GM18520 (cell line): Measurements from ENCODE around the gene CTR9.
"Not testable (repeated sequence)": the region's sequence is repeated elsewhere in the genome, so short reads cannot be mapped to it uniquely, and the experiment has no call there.

Experiments used
- ATAC-seq: cut with Tn5 transposase; IDR thresholded peaks from one replicate; pipeline ENCODE4 v1.9.1; 2021; ENCODE audit not compliant: unreplicated experiment

CTR9 gene

GRCh38 chr11:10813945-10814344, 62.9 kb downstream of the CTR9 start:
- ATAC-seq = no peak

- no peak for ATAC-seq
Observed at GRCh38 chr11:10818594-10818993, 67.5 kb downstream of the CTR9 start.

- not testable (repeated sequence) for ATAC-seq
Observed at GRCh38 chr11:10822491-10822890, 71.4 kb downstream of the CTR9 start.

DNA sequence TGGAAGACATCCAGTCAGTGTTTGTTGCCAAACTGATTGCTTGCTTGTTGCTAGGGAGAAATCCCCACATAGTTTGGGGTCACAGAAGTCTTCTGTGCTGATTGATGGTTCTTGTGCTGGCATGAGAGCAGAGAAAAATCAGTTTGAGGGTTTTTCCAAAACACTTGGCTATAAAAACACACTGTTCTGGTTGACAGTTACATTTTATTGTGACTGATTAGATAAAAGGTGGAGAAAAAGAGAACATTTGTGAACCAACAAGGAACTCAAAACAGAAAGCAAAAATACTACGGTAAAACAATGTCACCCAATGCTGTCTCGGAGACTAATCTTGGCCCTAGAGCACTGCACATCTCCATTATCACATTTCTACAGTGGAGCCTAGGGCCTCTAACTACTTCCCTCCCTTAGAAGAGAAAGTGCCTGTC, 72.1 kb downstream of the CTR9 start:
- no peak for ATAC-seq

- ATAC-seq = no peak
Observed at GRCh38 chr11:10824888-10825287, 73.8 kb downstream of the CTR9 start.

DNA sequence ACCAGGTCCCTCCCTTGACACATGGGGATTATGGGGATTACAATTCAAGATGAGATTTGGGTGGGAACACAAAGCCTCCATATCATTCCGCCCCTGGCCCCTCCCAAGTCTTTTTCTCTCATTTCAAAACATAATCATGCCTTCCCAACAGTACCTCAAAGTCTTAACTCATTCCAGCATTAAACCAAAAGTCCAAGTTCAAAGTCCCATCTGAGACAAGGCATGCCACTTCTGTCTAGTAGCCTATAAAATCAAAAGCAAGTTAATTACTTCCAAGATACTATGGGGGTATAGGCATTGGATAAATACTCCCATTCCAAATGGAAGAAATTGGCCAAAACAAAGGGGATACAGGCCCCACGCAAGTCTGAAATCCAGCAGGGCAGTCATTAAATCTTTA, 77.4 kb downstream of the CTR9 start:
- no peak for ATAC-seq

DNA sequence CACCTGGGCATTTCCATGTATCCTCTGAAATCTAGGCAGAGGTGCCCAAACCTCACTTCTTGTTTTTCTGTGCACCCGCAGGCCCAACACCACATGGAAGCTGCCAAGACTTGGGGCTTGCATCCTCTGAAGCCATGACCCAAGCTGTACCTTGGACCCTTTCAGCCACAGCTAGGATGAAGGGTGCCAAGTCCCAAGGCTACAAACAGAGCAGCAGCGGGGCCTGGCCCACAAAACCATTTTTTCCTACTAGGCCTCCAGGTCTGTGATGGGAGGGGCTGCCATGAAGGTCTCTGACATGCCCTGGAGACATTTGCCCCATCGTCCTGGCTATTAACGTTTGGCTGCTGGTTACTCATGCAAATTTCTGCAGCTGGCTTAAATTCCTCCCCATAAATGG, 78.1 kb downstream of the CTR9 start:
- ATAC-seq = no peak
